ACC112 (cell line): ENCODE data around the gene SH2D4B.

Experiments
- H2AFZ ChIP-seq: fragments of 200-600 bp; sonication (generic); one replicate; pipeline ENCODE4 v1.6.0; 2017; ENCODE audit warnings: antibody characterized with exemption, low read length; ENCODE audit not compliant: unreplicated experiment
- H3K27ac ChIP-seq: fragments of 200-600 bp; sonication (generic); 2 replicates; pipeline ENCODE4 v1.5.1; 2014; ENCODE audit warnings: low read depth, mild to moderate bottlenecking, antibody characterized with exemption, low read length, moderate library complexity
- H3K27me3 ChIP-seq: fragments of 200-600 bp; sonication (generic); 2 replicates; pipeline ENCODE4 v1.6.1; 2014; ENCODE audit warnings: mild to moderate bottlenecking, antibody characterized with exemption, low read length, moderate library complexity, mixed read lengths; ENCODE audit not compliant: insufficient read depth
- H3K36me3 ChIP-seq: fragments of 200-600 bp; sonication (generic); 2 replicates; pipeline ENCODE4 v1.6.1; 2016; ENCODE audit warnings: mild to moderate bottlenecking, antibody characterized with exemption, low read length, moderate library complexity, mixed read lengths; ENCODE audit not compliant: insufficient read depth
- H3K4me1 ChIP-seq: fragments of 200-600 bp; sonication (generic); one replicate; pipeline ENCODE4 v1.6.1; 2016; ENCODE audit warnings: low read length, mixed read lengths; ENCODE audit not compliant: insufficient read depth, unreplicated experiment, control insufficient read depth
- H3K4me3 ChIP-seq: fragments of 200-600 bp; sonication (generic); 2 replicates; pipeline ENCODE4 v1.5.1; 2014; ENCODE audit warnings: mild to moderate bottlenecking, low read depth, low read length
- H3K79me2 ChIP-seq: fragments of 200-600 bp; sonication (generic); one replicate; pipeline ENCODE4 v1.6.0; 2016; ENCODE audit warnings: low read length; ENCODE audit not compliant: control insufficient read depth, unreplicated experiment, insufficient read depth

Gene SH2D4B

GRCh38 chr10:80545258-80545881 is 7.7 kb downstream of the SH2D4B start:
- H3K4me3 ChIP-seq = no peak overlapping the region
- H3K36me3 ChIP-seq = no peaks in the 10 kb centered on the region
- H3K27me3 ChIP-seq = peaks cover 39% of the 10 kb centered on the region
- H3K79me2 ChIP-seq = no peaks in the 10 kb centered on the region
- no peak overlapping the region for H3K27ac ChIP-seq
- no peak overlapping the region for H2AFZ ChIP-seq
- H3K4me1 ChIP-seq = no peaks in the 10 kb centered on the region

GRCh38 chr10:80552151-80552646 is 14.5 kb downstream of the SH2D4B start:
- no peak overlapping the region for H2AFZ ChIP-seq
- H3K79me2 ChIP-seq = no peaks in the 10 kb centered on the region
- H3K27me3 ChIP-seq = peaks cover 43% of the 10 kb centered on the region
- no peaks in the 10 kb centered on the region for H3K36me3 ChIP-seq
- no peaks in the 10 kb centered on the region for H3K4me1 ChIP-seq
- no peak overlapping the region for H3K27ac ChIP-seq
- H3K4me3 ChIP-seq = no peak overlapping the region

GRCh38 chr10:80553436-80553835 is 15.7 kb downstream of the SH2D4B start:
- H2AFZ ChIP-seq = no peak overlapping the region
- H3K79me2 ChIP-seq = no peaks in the 10 kb centered on the region
- H3K36me3 ChIP-seq = no peaks in the 10 kb centered on the region
- peaks cover 41% of the 10 kb centered on the region for H3K27me3 ChIP-seq
- no peaks in the 10 kb centered on the region for H3K4me1 ChIP-seq
- H3K4me3 ChIP-seq = no peak overlapping the region
- no peak overlapping the region for H3K27ac ChIP-seq

- Histone ChIP-seq H3K4me1 (no peaks in the 10 kb centered on the region), H2AFZ (no peak overlapping the region), H3K4me3 (no peak overlapping the region), H3K36me3 (no peaks in the 10 kb centered on the region), H3K79me2 (no peaks in the 10 kb centered on the region), H3K27me3 (peaks cover 41% of the 10 kb centered on the region), H3K27ac (no peak overlapping the region)
Observed at GRCh38 chr10:80554050-80554449, 16.3 kb downstream of the SH2D4B start.

GRCh38 chr10:80555415-80555814 is 17.7 kb downstream of the SH2D4B start:
- Histone ChIP-seq H3K36me3 (no peaks in the 10 kb centered on the region), H3K4me3 (no peak overlapping the region), H3K27ac (no peak overlapping the region), H3K27me3 (peaks cover 41% of the 10 kb centered on the region), H3K79me2 (no peaks in the 10 kb centered on the region), H2AFZ (no peak overlapping the region), H3K4me1 (no peaks in the 10 kb centered on the region)

GRCh38 chr10:80561950-80562349 is 24.2 kb downstream of the SH2D4B start:
- Histone ChIP-seq H3K4me1 (no peaks in the 10 kb centered on the region), H3K36me3 (no peaks in the 10 kb centered on the region), H3K79me2 (no peaks in the 10 kb centered on the region), H3K4me3 (no peak overlapping the region), H3K27ac (no peak overlapping the region), H2AFZ (no peak overlapping the region), H3K27me3 (peaks cover 36% of the 10 kb centered on the region)

GRCh38 chr10:80567292-80567691 is 29.6 kb downstream of the SH2D4B start:
- Histone ChIP-seq H3K4me3 (no peak overlapping the region), H3K27me3 (peaks cover 52% of the 10 kb centered on the region), H3K4me1 (no peaks in the 10 kb centered on the region), H3K36me3 (no peaks in the 10 kb centered on the region), H2AFZ (no peak overlapping the region), H3K79me2 (no peaks in the 10 kb centered on the region), H3K27ac (no peak overlapping the region)

GRCh38 chr10:80569131-80569895 is 31.6 kb downstream of the SH2D4B start:
- Histone ChIP-seq H3K27me3 (peaks cover 41% of the 10 kb centered on the region), H3K27ac (no peak overlapping the region), H3K36me3 (no peaks in the 10 kb centered on the region), H3K4me1 (no peaks in the 10 kb centered on the region), H3K79me2 (no peaks in the 10 kb centered on the region), H2AFZ (no peak overlapping the region), H3K4me3 (no peak overlapping the region)

- no peak overlapping the region for H3K4me3 ChIP-seq
- H2AFZ ChIP-seq = no peak overlapping the region
- H3K4me1 ChIP-seq = no peaks in the 10 kb centered on the region
- no peaks in the 10 kb centered on the region for H3K79me2 ChIP-seq
- no peaks in the 10 kb centered on the region for H3K36me3 ChIP-seq
- H3K27ac ChIP-seq = no peak overlapping the region
- peaks cover 44% of the 10 kb centered on the region for H3K27me3 ChIP-seq
Observed at GRCh38 chr10:80571352-80571751, 33.6 kb downstream of the SH2D4B start.

- Histone ChIP-seq H3K4me3 (no peak overlapping the region), H3K36me3 (no peaks in the 10 kb centered on the region), H3K79me2 (no peaks in the 10 kb centered on the region), H2AFZ (no peak overlapping the region), H3K27me3 (peaks cover 62% of the 10 kb centered on the region), H3K27ac (no peak overlapping the region), H3K4me1 (no peaks in the 10 kb centered on the region)
Observed at GRCh38 chr10:80579181-80579763, 41.6 kb downstream of the SH2D4B start.
